ENCODE measurements around the gene NUP62. TPM values are rescaled to one million over a fixed set of nuclear protein-coding genes. Genes with fewer than 3 reads are reported as not detected.

The NUP62 gene
- total and polyA plus RNA-seq, 12 donors, result 13.2 to 48.1 (median 32.7) TPM

- no peak overlapping the region for H3K4me3 ChIP-seq
- WGBS, 2 donors, result 91 to 92% methylated on average over 13 of the region's 13 CpGs
- ATAC-seq, result no peak
- TF ChIP-seq CTCF (IDR thresholded peaks at IDR 0.05), result no peak
- intact Hi-C loops (cut with DNase I), result loop anchor here in 5 of 10 donors (5.0 to 10.0 kb wide), 3 partner anchors 48 to 350 kb away; partner anchors contain the start of genes MED25 (in 4 of the 5), FCGRT (in 1 of the 5) and PRMT1 (in 1 of the 5)
- peaks cover 0 to 52% (median 13%) of the 10 kb centered on the region in 9 donors for H3K36me3 ChIP-seq
- no peaks in the 10 kb centered on the region for H3K27me3 ChIP-seq
- H3K27ac ChIP-seq, result peak overlapping the region in 5 of 10 donors; percentile 40 to 96 (median 60)
- no peak for DNase-seq
- peaks cover 17 to 43% (median 41%) of the 10 kb centered on the region in 9 donors for H3K4me1 ChIP-seq
- H3K9me3 ChIP-seq, result no peaks in the 10 kb centered on the region
These were observed 64.4 kb downstream of the NUP62 start for GRCh38 chr19:49864890-49865289.

- DNase-seq, result no peak
- WGBS, 2 donors, result 86 to 92% methylated on average over 17 of the region's 17 CpGs
- H3K36me3 ChIP-seq, result peaks cover 0 to 61% (median 18%) of the 10 kb centered on the region in 9 donors
These were observed 65.4 kb downstream of the NUP62 start for GRCh38 chr19:49863935-49864320.

GRCh38 chr19:49863254-49863934 lies 65.9 kb downstream of the NUP62 start:
- TF ChIP-seq CTCF (IDR thresholded peaks at IDR 0.05), result no peak
- WGBS, 2 donors, result 91 to 92% methylated on average over 24 of the region's 24 CpGs
- Histone ChIP-seq H3K4me3 (no peak overlapping the region), H3K9me3 (no peaks in the 10 kb centered on the region), H3K27ac (no peak overlapping the region), H3K27me3 (no peaks in the 10 kb centered on the region), H3K4me1 (peaks cover 12 to 33% (median 32%) of the 10 kb centered on the region in 9 donors), H3K36me3 (peaks cover 0 to 66% (median 18%) of the 10 kb centered on the region in 9 donors)
- no peak for DNase-seq
- no peak for ATAC-seq
- intact Hi-C loops (cut with DNase I), result loop anchor here in 1 of 10 donors (10.0 kb wide), 1 partner anchor 349 kb away; the partner anchor contains the start of gene FCGRT

More at GRCh38 chr19:49863935-49864320, 65.4 kb downstream of the NUP62 start:
- no peak overlapping the region for H3K4me3 ChIP-seq
- no peaks in the 10 kb centered on the region for H3K9me3 ChIP-seq
- H3K27ac ChIP-seq, result no peak overlapping the region
- ATAC-seq, result no peak
- no peaks in the 10 kb centered on the region for H3K27me3 ChIP-seq
- no peak for TF ChIP-seq CTCF (IDR thresholded peaks at IDR 0.05)
- intact Hi-C loops (cut with DNase I), result loop anchor here in 1 of 10 donors (10.0 kb wide), 1 partner anchor 349 kb away; the partner anchor contains the start of gene FCGRT
- peaks cover 14 to 39% (median 37%) of the 10 kb centered on the region in 9 donors for H3K4me1 ChIP-seq

- H3K36me3 ChIP-seq, result peaks cover 0 to 74% (median 25%) of the 10 kb centered on the region in 9 donors
- no peaks in the 10 kb centered on the region for H3K9me3 ChIP-seq
- H3K27ac ChIP-seq, result no peak overlapping the region
- no peak overlapping the region for H3K4me3 ChIP-seq
- WGBS, 2 donors, result 56 to 73% methylated on average over 49 of the region's 49 CpGs
- H3K27me3 ChIP-seq, result no peaks in the 10 kb centered on the region
- intact Hi-C loops (cut with DNase I), result loop anchor here in 1 of 10 donors (10.0 kb wide), 1 partner anchor 348 kb away; the partner anchor contains the start of gene FCGRT
- peak in 1 of 9 donors; percentile 4 for TF ChIP-seq CTCF (IDR thresholded peaks at IDR 0.05)
- DNase-seq, result no peak
- H3K4me1 ChIP-seq, result peaks cover 12 to 30% (median 24%) of the 10 kb centered on the region in 9 donors
- no peak for ATAC-seq
These were observed 66.7 kb downstream of the NUP62 start for GRCh38 chr19:49862391-49863253.

All from heart right ventricle (tissue), 16 donors.